ENCODE results near the gene IQUB. TPM values are rescaled to one million over a fixed set of nuclear protein-coding genes. Genes with fewer than 3 reads are reported as not detected.

Gene IQUB
- polyA plus RNA-seq, 1 donor from 2014 or later = 0.41 TPM

DNA sequence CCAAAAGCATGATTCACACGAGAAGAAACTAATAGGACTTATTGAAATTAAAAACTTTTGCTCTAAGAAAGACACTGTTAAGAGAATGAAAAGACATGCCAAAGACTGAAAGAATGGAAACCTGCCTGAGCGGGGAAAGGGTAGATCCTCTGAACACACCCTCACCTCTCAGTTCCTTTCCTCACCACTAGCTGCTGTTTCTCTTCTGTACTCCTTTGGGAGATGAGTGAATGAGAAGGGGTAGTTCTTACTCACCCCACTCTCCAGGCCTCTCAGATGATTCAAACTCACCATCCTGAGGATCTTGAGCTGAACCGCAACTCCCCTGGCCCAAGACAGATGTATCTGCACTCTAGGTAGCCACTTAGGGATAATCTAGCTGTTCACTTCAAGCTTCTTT is 41.9 kb downstream of the IQUB start:
- H4K20me1 ChIP-seq (ENCODE audit: insufficient read depth) = no peaks in the 10 kb centered on the region
- H3K4me2 ChIP-seq (ENCODE audit: low read length) = no peak overlapping the region
- no peaks in the 10 kb centered on the region for H3K9me2 ChIP-seq (ENCODE audit: insufficient read depth, low read length)
- TF ChIP-seq EZH2 (IDR thresholded peaks at IDR 0.05; ENCODE audit: borderline replicate concordance, insufficient read depth, low read length, poor library complexity, severe bottlenecking) = no peak
- TF ChIP-seq MXI1 (conservative IDR thresholded peaks at IDR 0.05; ENCODE audit: poor library complexity, severe bottlenecking) = no peak
- TF ChIP-seq, protein P1, sequence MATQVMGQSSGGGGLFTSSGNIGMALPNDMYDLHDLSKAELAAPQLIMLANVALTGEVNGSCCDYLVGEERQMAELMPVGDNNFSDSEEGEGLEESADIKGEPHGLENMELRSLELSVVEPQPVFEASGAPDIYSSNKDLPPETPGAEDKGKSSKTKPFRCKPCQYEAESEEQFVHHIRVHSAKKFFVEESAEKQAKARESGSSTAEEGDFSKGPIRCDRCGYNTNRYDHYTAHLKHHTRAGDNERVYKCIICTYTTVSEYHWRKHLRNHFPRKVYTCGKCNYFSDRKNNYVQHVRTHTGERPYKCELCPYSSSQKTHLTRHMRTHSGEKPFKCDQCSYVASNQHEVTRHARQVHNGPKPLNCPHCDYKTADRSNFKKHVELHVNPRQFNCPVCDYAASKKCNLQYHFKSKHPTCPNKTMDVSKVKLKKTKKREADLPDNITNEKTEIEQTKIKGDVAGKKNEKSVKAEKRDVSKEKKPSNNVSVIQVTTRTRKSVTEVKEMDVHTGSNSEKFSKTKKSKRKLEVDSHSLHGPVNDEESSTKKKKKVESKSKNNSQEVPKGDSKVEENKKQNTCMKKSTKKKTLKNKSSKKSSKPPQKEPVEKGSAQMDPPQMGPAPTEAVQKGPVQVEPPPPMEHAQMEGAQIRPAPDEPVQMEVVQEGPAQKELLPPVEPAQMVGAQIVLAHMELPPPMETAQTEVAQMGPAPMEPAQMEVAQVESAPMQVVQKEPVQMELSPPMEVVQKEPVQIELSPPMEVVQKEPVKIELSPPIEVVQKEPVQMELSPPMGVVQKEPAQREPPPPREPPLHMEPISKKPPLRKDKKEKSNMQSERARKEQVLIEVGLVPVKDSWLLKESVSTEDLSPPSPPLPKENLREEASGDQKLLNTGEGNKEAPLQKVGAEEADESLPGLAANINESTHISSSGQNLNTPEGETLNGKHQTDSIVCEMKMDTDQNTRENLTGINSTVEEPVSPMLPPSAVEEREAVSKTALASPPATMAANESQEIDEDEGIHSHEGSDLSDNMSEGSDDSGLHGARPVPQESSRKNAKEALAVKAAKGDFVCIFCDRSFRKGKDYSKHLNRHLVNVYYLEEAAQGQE (IDR thresholded peaks at IDR 0.05; ENCODE audit: borderline replicate concordance) = no peak
- no peak for TF ChIP-seq EP300 (conservative IDR thresholded peaks at IDR 0.05; ENCODE audit: poor library complexity, severe bottlenecking)
- no peak for TF ChIP-seq POLR2AphosphoS5 (IDR thresholded peaks at IDR 0.05)
- TF ChIP-seq RAD21 (conservative IDR thresholded peaks at IDR 0.05) = no peak
- no peak for TF ChIP-seq SMC3 (conservative IDR thresholded peaks at IDR 0.05; ENCODE audit: poor library complexity)
- TF ChIP-seq TAF1 (IDR thresholded peaks at IDR 0.05; ENCODE audit: low read depth) = no peak
- no peaks in the 10 kb centered on the region for H3K27me3 ChIP-seq (ENCODE audit: insufficient read depth, low read depth, low read length)
- H3K79me2 ChIP-seq (replicated peaks; ENCODE audit: insufficient read depth, low read length) = no peaks in the 10 kb centered on the region
- no peaks in the 10 kb centered on the region for H3F3A ChIP-seq (ENCODE audit: insufficient read depth, low read length, poor library complexity, severe bottlenecking)
- H3K9ac ChIP-seq (ENCODE audit: low read length) = no peak overlapping the region
- H3K9me3 ChIP-seq (ENCODE audit: low read length) = no peaks in the 10 kb centered on the region
- H3K4me3 ChIP-seq (ENCODE audit: low read length) = no peak overlapping the region
- no peak overlapping the region for H2AFZ ChIP-seq (ENCODE audit: low read depth, low read length)
- H3K27ac ChIP-seq (ENCODE audit: low read length) = no peak overlapping the region
- no peaks in the 10 kb centered on the region for H3K36me3 ChIP-seq (ENCODE audit: insufficient read depth, low read length)

DNA sequence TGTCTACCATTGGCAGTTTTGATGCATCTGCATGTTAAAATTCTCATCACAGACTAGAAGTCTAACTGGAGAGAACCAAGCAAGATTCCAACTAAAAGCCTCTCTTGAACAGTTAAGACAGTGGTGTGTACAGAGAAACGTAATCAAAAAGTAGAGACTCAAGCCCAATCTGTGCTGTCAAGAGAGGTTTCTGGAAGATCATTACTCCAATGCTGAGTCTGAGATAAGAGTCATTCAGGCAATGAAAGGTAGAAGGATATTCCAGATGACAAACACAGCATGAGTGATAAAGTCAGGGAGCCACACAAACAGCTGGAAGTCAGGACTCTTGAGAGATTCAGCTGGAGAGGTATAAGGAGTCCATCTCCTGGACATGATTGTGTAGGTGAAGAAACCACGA is 48.7 kb downstream of the IQUB start:
- H3K9me3 ChIP-seq (ENCODE audit: low read length) = no peaks in the 10 kb centered on the region
- H3K9me2 ChIP-seq (ENCODE audit: insufficient read depth, low read length) = no peaks in the 10 kb centered on the region
- no peak for TF ChIP-seq TAF1 (IDR thresholded peaks at IDR 0.05; ENCODE audit: low read depth)
- no peak for TF ChIP-seq RAD21 (conservative IDR thresholded peaks at IDR 0.05)
- no peak for TF ChIP-seq EP300 (conservative IDR thresholded peaks at IDR 0.05; ENCODE audit: poor library complexity, severe bottlenecking)
- TF ChIP-seq, protein P1 (IDR thresholded peaks at IDR 0.05; ENCODE audit: borderline replicate concordance) = no peak
- TF ChIP-seq EZH2 (IDR thresholded peaks at IDR 0.05; ENCODE audit: borderline replicate concordance, insufficient read depth, low read length, poor library complexity, severe bottlenecking) = no peak
- no peaks in the 10 kb centered on the region for H3K36me3 ChIP-seq (ENCODE audit: insufficient read depth, low read length)
- H3K4me3 ChIP-seq (ENCODE audit: low read length) = no peak overlapping the region
- no peaks in the 10 kb centered on the region for H4K20me1 ChIP-seq (ENCODE audit: insufficient read depth)
- H3F3A ChIP-seq (ENCODE audit: insufficient read depth, low read length, poor library complexity, severe bottlenecking) = no peaks in the 10 kb centered on the region
- no peak overlapping the region for H3K9ac ChIP-seq (ENCODE audit: low read length)
- no peaks in the 10 kb centered on the region for H3K27me3 ChIP-seq (ENCODE audit: insufficient read depth, low read depth, low read length)
- no peak overlapping the region for H3K4me2 ChIP-seq (ENCODE audit: low read length)
- H3K27ac ChIP-seq (ENCODE audit: low read length) = no peak overlapping the region
- H3K79me2 ChIP-seq (replicated peaks; ENCODE audit: insufficient read depth, low read length) = no peaks in the 10 kb centered on the region
- H2AFZ ChIP-seq (ENCODE audit: low read depth, low read length) = no peak overlapping the region
